Vagina (tissue), 2 donors: ENCODE results near the gene DLG2.

ENCODE experiments used
- POLR2A ChIP-seq, 2 donors: fragments of 450-650 bp; IDR thresholded peaks; one replicate each; pipeline ENCODE4 v1.6.1; 2017; ENCODE audit warnings: antibody characterized with exemption in 2 of 2, mild to moderate bottlenecking in 2 of 2, moderate library complexity in 2 of 2
- TF ChIP-seq, protein P1 (sequence below), 3 experiments: fragments of 450-650 bp in 2 of 3; fragments of 200-600 bp in 1 of 3; sonication (generic) in 1 of 3; IDR thresholded peaks; one replicate each; pipeline ENCODE4 v1.5.1; 2017 to 2019; ENCODE audit warnings: antibody characterized with exemption in 3 of 3, mild to moderate bottlenecking in 2 of 3, moderate library complexity in 2 of 3

DNA sequence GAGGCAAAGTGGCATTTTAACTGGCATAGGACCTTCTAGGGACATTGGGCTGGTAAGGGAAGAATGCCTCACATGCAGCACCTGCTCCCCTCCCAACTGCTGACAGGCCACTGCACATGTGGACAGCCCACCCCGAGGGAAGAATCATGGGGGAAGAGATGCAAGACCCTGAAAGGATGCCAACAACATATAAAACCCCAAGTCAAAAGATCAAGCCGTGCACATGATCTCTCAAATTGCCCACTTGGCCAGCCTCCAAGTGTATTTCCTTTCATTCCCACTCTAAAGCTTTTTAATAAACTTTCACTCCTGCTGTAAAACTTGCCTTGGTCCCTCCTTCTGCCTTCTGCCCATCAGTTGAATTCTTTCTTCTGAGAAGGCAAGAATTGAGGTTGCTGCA lies 1393.1 kb downstream of the DLG2 start:
- TF ChIP-seq, protein P1, sequence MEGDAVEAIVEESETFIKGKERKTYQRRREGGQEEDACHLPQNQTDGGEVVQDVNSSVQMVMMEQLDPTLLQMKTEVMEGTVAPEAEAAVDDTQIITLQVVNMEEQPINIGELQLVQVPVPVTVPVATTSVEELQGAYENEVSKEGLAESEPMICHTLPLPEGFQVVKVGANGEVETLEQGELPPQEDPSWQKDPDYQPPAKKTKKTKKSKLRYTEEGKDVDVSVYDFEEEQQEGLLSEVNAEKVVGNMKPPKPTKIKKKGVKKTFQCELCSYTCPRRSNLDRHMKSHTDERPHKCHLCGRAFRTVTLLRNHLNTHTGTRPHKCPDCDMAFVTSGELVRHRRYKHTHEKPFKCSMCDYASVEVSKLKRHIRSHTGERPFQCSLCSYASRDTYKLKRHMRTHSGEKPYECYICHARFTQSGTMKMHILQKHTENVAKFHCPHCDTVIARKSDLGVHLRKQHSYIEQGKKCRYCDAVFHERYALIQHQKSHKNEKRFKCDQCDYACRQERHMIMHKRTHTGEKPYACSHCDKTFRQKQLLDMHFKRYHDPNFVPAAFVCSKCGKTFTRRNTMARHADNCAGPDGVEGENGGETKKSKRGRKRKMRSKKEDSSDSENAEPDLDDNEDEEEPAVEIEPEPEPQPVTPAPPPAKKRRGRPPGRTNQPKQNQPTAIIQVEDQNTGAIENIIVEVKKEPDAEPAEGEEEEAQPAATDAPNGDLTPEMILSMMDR (IDR thresholded peaks at IDR 0.05): no peak
- TF ChIP-seq POLR2A (IDR thresholded peaks at IDR 0.05): no peak
